Natural killer cell (primary cell): ENCODE measurements around the gene BCL3. TPM values are rescaled to one million over a fixed set of nuclear protein-coding genes. Genes with fewer than 3 reads are reported as not detected.
"Not testable (repeated sequence)": the region's sequence is repeated elsewhere in the genome, so short reads cannot be mapped to it uniquely, and the experiment has no call there.

Source experiments
- ATAC-seq, 3 donors: fragments of 150-1000 bp in 2 of 3; fragments of 200-7000 bp in 1 of 3; cut with Tn5 transposase; 1 replicate in 1 of 3; 2 replicates in 2 of 3; pipeline ENCODE4 v1.10.0; 2021; ENCODE audit warnings: mild to moderate bottlenecking in 2 of 3, moderate library complexity in 2 of 3
- DNase-seq, 2 donors: peaks; one replicate each; pipeline versions ENCODE4 v3.0.0 to v3.0.0-alpha.2; 2013 to 2021; ENCODE audit warnings: mixed read lengths in 1 of 2
- H3K27ac ChIP-seq: one replicate; pipeline ENCODE4 v1.5.1; 2013; ENCODE audit warnings: mild to moderate bottlenecking, low read length
- H3K27me3 ChIP-seq: one replicate; pipeline ENCODE4 v1.6.1; 2013; ENCODE audit warnings: low read length; ENCODE audit not compliant: control insufficient read depth, insufficient read depth
- H3K36me3 ChIP-seq: one replicate; pipeline ENCODE4 v1.6.1; 2013; ENCODE audit warnings: low read length; ENCODE audit not compliant: control insufficient read depth, insufficient read depth
- H3K4me1 ChIP-seq: one replicate; pipeline ENCODE4 v1.6.1; 2013; ENCODE audit warnings: low read length; ENCODE audit not compliant: control insufficient read depth, insufficient read depth
- H3K4me3 ChIP-seq: one replicate; pipeline ENCODE4 v1.5.1; 2013; ENCODE audit warnings: low read length
- H3K9me3 ChIP-seq: one replicate; pipeline ENCODE4 v1.6.1; 2013; ENCODE audit warnings: low read length; ENCODE audit not compliant: control insufficient read depth, insufficient read depth
- H3K27ac Mint-ChIP-seq, 2 donors: one replicate each; pipeline ENCODE4 v1.8.0; 2022; ENCODE audit warnings: mild to moderate bottlenecking in 2 of 2, mixed read lengths in 2 of 2, moderate library complexity in 1 of 2
- H3K27me3 Mint-ChIP-seq, 2 donors: one replicate each; pipeline ENCODE4 v1.8.0; 2022; ENCODE audit warnings: low read depth in 2 of 2, mixed read lengths in 2 of 2
- H3K36me3 Mint-ChIP-seq: one replicate; pipeline ENCODE4 v1.8.0; 2022; ENCODE audit warnings: mixed read lengths
- H3K4me1 Mint-ChIP-seq, 2 donors: one replicate each; pipeline ENCODE4 v1.8.0; 2022; ENCODE audit warnings: mixed read lengths in 2 of 2
- H3K4me3 Mint-ChIP-seq: one replicate; pipeline ENCODE4 v1.8.0; 2022; ENCODE audit warnings: mild to moderate bottlenecking, moderate library complexity, mixed read lengths
- H3K9me3 Mint-ChIP-seq, 2 donors: one replicate each; pipeline ENCODE4 v1.8.0; 2022; ENCODE audit warnings: mixed read lengths in 2 of 2
- CTCF ChIP-seq: fragments of 200-600 bp; IDR thresholded peaks from one replicate; pipeline ENCODE4 v1.8.0; 2022; ENCODE audit warnings: antibody characterized with exemption
- WGBS: methylation state at CpG from one replicate; pipeline ENCODE4 v1.1.7; 2013; ENCODE audit warnings: missing lambda C conversion rate; ENCODE audit not compliant: insufficient coverage; 5-methylcytosine and 5-hydroxymethylcytosine counted together
- intact Hi-C: fragments of 100-400 bp; cut with micrococcal nuclease; formaldehyde crosslinking; loops from one replicate; pipeline ENCODE4 v1.14.2; 2022
- total RNA-seq, 4 donors: library from RNA; stranded (reverse); fragments of 120-200 nt in 1 of 4; gene quantifications; one replicate each; pipeline versions ENCODE4 v1.2.3 to v1.2.4, GENCODE V29; 2013 to 2022

The BCL3 gene
- total RNA-seq, 3 donors from 2014 or later (not counting 1 experiment from before 2014, with no cell fraction given), result 152 to 199 (median 164) TPM

GRCh38 chr19:44770550-44771257 is 22.2 kb downstream of the BCL3 start:
- WGBS, result 18% methylated on average over 11 of the region's 15 CpGs
- intact Hi-C loops, result loop anchor here (1.0 kb wide), 3 partner anchors 22 to 81 kb away; partner anchors contain the start of gene BCL3

GRCh38 chr19:44772144-44772543 is 23.6 kb downstream of the BCL3 start:
- 95% methylated on average over 18 of the region's 18 CpGs for WGBS

More at GRCh38 chr19:44770550-44771257, 22.2 kb downstream of the BCL3 start:
- peak; percentile 99 to 100 (median 99) for ATAC-seq
- peak; percentile 86 for TF ChIP-seq CTCF
- Mint-ChIP-seq H3K27me3 (no peaks in the 10 kb centered on the region), H3K36me3 (no peaks in the 10 kb centered on the region), H3K9me3 (no peaks in the 10 kb centered on the region), H3K4me3 (peak overlapping the region; percentile 59), H3K27ac (peak overlapping the region; percentile 82 to 85), H3K4me1 (peaks cover 9 to 24% of the 10 kb centered on the region in 2 donors)
- peaks cover 23% of the 10 kb centered on the region for H3K4me1 ChIP-seq
- no peaks in the 10 kb centered on the region for H3K9me3 ChIP-seq
- peak; percentile 92 to 100 for DNase-seq
- no peaks in the 10 kb centered on the region for H3K27me3 ChIP-seq
- H3K4me3 ChIP-seq, result no peak overlapping the region
- H3K27ac ChIP-seq, result no peak overlapping the region
- no peaks in the 10 kb centered on the region for H3K36me3 ChIP-seq

GRCh38 chr19:44772959-44773358 is 24.5 kb downstream of the BCL3 start:
- H3K4me1 Mint-ChIP-seq, result peaks cover 9 to 16% of the 10 kb centered on the region in 2 donors
- WGBS, result 89% methylated on average over 1 of the region's 3 CpGs
- no peak overlapping the region for H3K4me3 Mint-ChIP-seq
- no peaks in the 10 kb centered on the region for H3K36me3 ChIP-seq
- no peak for DNase-seq
- H3K9me3 ChIP-seq, result no peaks in the 10 kb centered on the region
- no peak for ATAC-seq
- peaks cover 16% of the 10 kb centered on the region for H3K4me1 ChIP-seq
- H3K9me3 Mint-ChIP-seq, result no peaks in the 10 kb centered on the region
- intact Hi-C loops, result no loop called here
- H3K27ac Mint-ChIP-seq, result no peak overlapping the region
- H3K4me3 ChIP-seq, result no peak overlapping the region
- no peak overlapping the region for H3K27ac ChIP-seq
- no peaks in the 10 kb centered on the region for H3K27me3 ChIP-seq
- H3K36me3 Mint-ChIP-seq, result no peaks in the 10 kb centered on the region
- H3K27me3 Mint-ChIP-seq, result no peaks in the 10 kb centered on the region
- no peak for TF ChIP-seq CTCF

More at GRCh38 chr19:44772144-44772543, 23.6 kb downstream of the BCL3 start:
- intact Hi-C loops, H3K4me3 Mint-ChIP-seq, H3K27ac ChIP-seq, H3K27me3 ChIP-seq, H3K27ac Mint-ChIP-seq, H3K27me3 Mint-ChIP-seq, ATAC-seq, H3K36me3 Mint-ChIP-seq, H3K4me3 ChIP-seq, DNase-seq, H3K9me3 ChIP-seq, H3K36me3 ChIP-seq, H3K9me3 Mint-ChIP-seq: not testable (repeated sequence)
- H3K4me1 ChIP-seq, result peaks cover 23% of the 10 kb centered on the region
- peaks cover 9 to 24% of the 10 kb centered on the region in 2 donors for H3K4me1 Mint-ChIP-seq

GRCh38 chr19:44775676-44776240 is 27.2 kb downstream of the BCL3 start:
- DNase-seq, result no peak
- WGBS, result 90% methylated on average over 6 of the region's 6 CpGs
- peaks cover 2 to 3% of the 10 kb centered on the region in 2 donors for H3K4me1 Mint-ChIP-seq
- intact Hi-C loops, result no loop called here
- ATAC-seq, result no peak
- no peaks in the 10 kb centered on the region for H3K36me3 ChIP-seq
- H3K27me3 Mint-ChIP-seq, result peaks cover 0 to 4% of the 10 kb centered on the region in 2 donors
- no peaks in the 10 kb centered on the region for H3K36me3 Mint-ChIP-seq
- H3K4me3 ChIP-seq, result no peak overlapping the region
- peaks cover 4% of the 10 kb centered on the region for H3K4me1 ChIP-seq
- H3K27ac ChIP-seq, result no peak overlapping the region
- no peaks in the 10 kb centered on the region for H3K27me3 ChIP-seq
- no peak overlapping the region for H3K4me3 Mint-ChIP-seq
- no peak overlapping the region for H3K27ac Mint-ChIP-seq
- H3K9me3 ChIP-seq, result no peaks in the 10 kb centered on the region
- no peak for TF ChIP-seq CTCF
- H3K9me3 Mint-ChIP-seq, result no peaks in the 10 kb centered on the region
